GM21447 (cell line): Measurements from ENCODE around the gene COPS6.

Source experiments
- ATAC-seq: cut with Tn5 transposase; IDR thresholded peaks from one replicate; pipeline ENCODE4 v1.9.1; 2021; ENCODE audit not compliant: unreplicated experiment

COPS6 gene

DNA sequence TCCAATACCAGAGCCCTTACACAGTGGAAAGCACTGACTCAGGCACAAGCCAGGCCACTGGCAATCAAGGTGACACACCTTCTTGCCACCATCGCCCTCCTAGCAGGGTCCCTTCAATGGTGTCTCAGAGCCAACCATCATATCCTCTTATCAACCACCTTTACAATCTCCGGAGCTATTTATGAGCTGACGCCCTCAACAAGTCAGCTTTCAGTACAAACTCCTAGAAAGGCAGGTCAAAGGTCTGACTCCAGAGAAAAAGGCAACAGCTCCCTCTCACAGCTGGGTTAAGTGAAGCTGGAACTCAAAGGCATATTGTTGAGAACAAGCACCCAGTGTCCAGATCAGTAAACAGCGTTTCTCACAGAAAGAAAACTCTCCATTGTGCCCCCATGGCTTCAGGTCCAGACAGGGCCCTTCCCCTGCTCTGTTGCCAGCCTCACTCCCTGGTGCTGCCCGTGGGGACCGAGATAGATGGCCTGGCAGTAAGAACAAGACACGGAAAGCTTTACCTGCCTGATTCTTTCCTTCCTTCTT lies 9.7 kb upstream of the COPS6 start:
- no peak for ATAC-seq

GRCh38 chr7:100080907-100081534 lies 7.7 kb upstream of the COPS6 start:
- ATAC-seq, result peak; percentile 10

DNA sequence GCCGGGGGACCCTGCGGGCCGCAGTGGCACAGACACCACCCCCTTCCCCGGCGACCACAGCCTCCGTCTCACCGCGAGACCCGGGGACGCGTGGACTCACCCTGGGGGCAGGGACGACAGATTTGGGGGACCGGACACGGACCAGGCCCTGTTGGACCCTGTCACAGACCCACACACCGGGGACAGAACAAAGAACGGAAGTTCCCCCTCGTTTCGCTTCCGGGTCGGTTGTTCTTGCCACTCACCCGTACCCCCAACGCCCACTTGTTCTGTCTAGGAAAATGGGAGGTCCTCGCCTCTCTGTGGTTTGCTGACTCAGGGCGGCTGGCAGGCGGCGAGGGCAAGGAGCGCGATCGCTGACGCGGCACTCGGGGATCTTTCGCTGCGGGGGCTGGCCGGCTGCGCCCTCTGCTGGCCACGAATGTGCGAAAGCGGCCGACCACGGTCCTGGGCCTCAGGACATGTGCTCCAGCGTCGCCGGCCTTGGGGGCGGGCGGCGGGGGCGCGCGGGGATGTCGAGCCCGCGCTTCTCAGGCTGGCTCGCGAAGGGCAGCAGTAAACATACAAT lies 7.2 kb upstream of the COPS6 start, which contains the start of gene ZNF3:
ZNF3 (minus strand) TSS at position 189 of the 568 bp plus-strand sequence. CDS start 4,366 bp downstream, outside the sequence.
- peak; percentile 86 for ATAC-seq

DNA sequence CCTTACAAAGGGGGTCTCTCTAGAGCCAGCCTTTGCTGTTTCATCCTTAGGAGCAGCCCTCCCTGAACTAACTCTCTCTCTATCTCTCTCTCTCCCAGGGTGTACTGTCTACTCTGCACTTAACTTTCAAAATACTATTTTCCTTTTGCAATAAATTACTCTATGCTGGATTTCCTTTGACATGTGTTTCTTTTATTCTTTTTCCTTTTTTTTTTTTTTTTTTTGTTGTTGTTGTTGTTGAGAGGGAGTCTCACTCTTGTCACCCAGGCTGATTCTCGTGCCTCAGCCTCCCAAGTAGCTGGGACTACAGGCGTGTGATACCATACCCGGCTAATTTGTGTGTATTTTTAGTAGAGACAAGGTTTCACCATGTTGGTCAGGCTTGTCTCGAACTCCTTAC lies 5.8 kb upstream of the COPS6 start:
- no peak for ATAC-seq

GRCh38 chr7:100085515-100085914 lies 3.3 kb upstream of the COPS6 start:
- ATAC-seq, result no peak

DNA sequence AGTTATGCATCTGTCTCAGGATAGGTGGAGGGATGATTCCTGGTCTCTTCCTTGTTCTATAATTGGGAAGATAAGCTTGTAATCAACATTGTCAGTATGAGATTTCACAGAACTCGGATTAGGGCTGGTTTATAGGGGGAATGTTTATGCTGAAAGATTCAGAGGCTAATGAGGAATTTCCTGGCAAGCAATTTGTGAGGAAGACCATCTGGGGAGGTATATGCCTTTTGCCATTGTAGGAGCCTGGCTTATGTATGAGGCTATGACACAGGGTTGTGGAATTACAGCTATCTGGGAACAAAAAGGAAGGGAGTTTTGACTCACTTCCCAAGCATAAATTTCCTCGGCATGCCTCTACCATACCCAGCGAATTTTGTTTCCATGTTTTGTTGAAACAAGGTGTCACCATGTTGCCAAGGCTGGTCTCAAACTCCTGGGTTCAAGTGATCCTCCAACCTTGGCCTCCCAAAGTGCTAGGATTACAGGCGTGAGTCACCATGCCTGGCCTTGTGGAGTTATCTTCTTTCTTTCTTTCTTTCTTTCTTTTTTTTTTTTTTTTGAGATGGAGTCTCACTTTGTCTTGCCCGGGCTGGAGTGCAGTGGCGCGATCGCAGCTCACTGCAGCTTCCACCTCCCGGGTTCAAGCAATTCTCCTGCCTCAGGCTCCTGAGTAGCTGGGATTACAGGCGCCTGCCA lies 1.6 kb upstream of the COPS6 start:
- no peak for ATAC-seq

DNA sequence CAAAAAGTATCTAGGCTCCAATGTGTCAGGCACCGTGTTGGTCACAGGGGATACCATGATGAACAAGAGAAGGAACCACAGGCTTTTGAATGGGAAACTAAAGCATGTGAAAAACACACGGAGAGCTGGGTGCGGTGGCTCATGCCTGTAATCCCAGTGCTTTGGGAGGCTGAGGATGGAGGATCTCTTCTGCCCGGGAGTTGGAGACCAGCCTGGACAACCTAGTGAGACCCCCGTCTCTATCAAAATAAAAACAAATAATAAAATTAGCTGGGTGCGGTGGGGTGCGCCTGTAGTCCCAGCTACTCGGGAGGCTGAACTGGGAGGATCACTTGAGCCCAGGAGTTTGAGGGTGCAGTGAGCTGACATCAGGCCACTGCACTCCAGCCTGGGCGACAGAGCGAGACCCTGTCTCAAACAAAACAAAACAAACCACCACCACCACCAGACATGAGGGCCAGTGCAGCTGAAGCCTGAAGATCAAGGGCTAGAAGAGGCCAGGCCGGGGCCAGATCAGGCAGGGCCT lies 611 bp upstream of the COPS6 start:
- ATAC-seq, result no peak

DNA sequence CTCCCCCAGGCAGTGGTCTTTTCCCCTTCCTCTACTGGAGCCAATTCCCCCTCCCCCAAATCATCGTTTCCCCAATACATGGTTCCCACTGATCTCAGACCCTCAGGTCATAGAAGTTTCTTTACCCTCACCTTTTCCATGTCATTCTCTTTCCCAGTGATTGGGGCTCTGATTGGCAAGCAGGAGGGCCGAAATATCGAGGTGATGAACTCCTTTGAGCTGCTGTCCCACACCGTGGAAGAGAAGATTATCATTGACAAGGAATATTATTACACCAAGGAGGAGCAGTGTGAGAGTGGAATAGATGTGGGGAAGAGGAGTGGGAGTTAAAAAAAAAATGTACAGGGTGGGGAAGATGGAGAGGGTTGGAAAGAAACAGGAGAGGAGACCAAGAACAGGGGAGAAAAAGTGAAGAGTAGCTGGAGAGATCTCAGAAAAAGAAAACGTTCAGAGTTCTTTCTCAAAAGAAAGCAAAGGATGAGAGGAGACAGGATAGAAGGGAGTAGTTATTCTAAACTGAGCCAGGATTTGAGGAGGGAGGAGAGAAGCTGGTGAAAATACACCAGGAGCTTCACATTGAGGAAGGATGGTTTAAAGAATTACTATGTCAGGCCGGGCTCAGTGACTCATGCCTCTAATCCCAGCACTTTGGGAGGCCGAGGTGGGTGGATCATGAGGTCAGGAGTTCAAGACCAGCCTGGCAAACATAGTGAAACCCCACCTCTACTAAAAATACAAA lies 858 bp downstream of the COPS6 start:
- no peak for ATAC-seq

- ATAC-seq, result no peak
These were observed 2.0 kb downstream of the COPS6 start for GRCh38 chr7:100090527-100091410.

- no peak for ATAC-seq
These were observed 2.8 kb downstream of the COPS6 start for GRCh38 chr7:100091411-100092181.

DNA sequence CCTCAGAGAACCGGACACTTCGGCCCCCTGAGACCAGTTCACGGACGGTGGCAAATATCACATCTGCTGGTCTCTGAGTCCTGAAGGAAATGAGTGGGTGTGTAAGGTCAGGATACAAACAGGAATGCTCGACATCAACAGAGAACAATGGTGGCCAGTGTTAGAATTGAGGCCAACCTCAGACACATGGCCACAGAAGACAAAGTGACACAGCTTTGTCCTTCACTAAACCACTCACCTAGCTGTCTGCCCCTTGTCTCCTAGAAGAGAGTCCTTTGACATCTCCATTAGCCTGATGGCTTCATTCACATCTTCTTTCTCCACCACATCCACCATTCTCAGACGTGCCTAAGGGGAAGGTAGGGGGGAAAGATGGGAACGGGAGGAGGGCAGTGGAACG lies 4.3 kb downstream of the COPS6 start:
- ATAC-seq, result no peak

GRCh38 chr7:100093498-100093897 lies 4.7 kb downstream of the COPS6 start:
- ATAC-seq, result no peak

DNA sequence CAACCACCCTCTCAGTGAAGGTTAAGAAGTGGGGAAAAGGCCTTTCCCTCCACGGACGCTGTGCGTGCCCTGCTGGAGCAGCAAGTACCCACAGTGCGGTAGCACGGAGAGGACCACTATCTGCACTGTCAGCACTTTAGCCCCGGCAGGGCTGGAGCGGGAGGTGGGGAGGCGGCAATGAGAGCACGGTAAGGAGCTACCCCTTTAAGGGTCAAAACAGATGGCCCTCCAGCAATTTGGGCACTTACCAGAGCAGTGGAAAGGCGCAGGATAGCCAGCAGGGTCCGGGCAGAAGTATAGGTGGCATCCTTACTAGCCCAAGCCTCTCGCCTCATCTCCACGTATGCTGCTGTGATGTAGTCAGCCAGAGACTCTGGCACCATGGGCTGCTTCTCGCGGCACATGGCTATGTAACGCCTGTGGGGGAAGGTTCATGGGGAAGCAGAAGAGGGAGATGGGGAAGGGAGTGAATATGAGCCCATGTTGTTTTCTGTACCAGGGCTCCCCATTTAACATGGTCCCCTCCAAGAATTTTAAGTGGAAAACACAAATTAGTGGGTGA lies 5.2 kb downstream of the COPS6 start:
- no peak for ATAC-seq

DNA sequence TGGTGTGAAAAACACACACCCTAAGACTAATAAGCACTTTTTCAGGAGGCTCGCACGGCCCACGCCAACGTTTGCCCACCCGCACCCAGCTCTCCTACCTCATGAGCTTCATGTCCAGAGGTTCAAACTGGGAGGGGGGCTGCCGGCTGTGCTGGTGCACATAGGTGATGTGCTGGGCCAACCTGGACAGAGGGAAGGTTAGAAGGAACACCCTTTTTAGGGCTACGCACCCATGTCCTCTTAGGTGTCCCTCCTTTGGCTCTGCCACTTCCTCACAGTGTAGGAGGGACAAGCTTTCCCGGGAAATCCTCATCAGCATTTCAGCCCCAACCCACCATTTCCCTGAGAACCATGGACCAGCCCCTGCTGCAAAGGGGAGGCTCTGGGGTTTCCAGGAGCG lies 6.5 kb downstream of the COPS6 start:
- no peak for ATAC-seq

GRCh38 chr7:100095704-100096103 lies 6.9 kb downstream of the COPS6 start:
- ATAC-seq, result no peak

DNA sequence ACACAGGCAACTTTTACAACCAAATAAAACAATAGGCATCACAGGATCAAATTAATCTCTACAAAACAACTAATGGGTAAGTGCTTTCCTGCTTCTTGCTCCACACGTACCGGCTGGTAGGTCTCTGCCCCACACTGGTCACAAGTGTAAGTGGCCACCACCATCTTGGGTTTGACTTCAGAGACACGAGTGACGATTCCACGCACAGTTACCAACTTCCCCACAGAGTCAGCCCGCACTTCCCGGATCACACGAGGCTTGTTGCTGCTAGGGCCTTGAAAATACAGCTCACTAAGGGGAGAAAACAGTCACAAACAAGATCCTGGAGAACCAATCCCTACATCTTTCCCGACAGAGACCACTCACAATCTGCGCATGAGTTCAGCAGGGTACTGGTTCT lies 10.1 kb downstream of the COPS6 start:
- ATAC-seq, result no peak

DNA sequence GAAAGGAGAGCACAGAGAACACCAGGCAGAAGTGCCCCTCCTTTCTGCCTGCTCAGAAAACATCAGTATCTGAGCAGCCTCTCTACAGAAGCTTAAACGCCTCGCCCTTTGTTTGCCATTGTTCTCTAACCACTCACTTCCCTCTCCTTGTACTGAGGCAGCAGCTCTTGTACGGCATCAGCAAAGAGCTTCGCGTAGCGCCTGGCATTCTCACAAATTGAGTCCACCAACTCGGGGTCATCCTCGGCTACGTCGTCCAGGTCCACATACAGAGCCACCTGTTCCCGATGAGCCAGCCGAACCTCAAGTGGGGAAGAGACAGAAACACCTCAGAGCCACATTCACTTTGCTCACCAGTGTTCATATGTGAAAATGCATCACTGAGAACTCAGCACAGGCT lies 10.7 kb downstream of the COPS6 start:
- no peak for ATAC-seq

DNA sequence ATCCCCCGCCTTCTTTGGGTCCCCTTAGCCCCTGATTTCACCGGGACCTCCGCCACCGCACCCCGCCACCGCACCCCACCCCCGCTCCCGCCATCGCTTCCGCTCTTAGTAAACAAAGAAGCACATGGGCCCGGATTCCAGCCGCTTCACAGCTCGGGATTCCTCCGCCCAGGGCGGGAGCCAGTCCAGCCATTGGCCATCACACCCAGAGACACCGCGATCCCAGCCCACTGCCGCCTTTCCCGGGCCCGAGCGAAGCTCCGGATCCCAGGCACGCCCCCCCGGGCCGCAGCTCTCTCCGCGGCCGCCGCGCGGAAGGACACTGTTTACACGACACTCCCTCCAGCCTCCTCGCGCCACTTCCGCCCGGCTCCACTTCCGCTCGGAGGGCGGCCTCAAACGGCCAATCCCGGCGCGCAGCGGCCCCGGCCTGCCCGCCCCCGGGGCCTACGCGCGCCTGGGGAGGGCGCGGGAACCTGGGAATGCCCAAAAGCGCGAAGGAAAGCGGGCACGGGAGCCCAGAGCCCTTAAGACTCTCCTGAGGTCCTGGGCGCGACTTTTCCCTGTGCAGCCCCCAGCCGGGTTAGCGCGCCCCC lies 11.7 kb downstream of the COPS6 start:
- ATAC-seq, result peak; percentile 67
